Effector memory CD8-positive, alpha-beta T cell (primary cell): ENCODE data around the gene PRM2.

Source experiments
- ATAC-seq: fragments of 150-1000 bp; cut with Tn5 transposase; replicated peaks from 2 replicates; pipeline ENCODE4 v1.10.0; 2021; ENCODE audit warnings: mild to moderate bottlenecking, moderate library complexity
- DNase-seq, 3 experiments: peaks; one replicate each; pipeline ENCODE4 v3.0.0; 2021
- H3K27ac Mint-ChIP-seq, 2 donors: one replicate each; pipeline ENCODE4 v1.8.0; 2022; ENCODE audit warnings: mild to moderate bottlenecking in 2 of 2, mixed read lengths in 2 of 2, moderate library complexity in 2 of 2
- H3K27me3 Mint-ChIP-seq, 2 donors: one replicate each; pipeline ENCODE4 v1.8.0; 2022; ENCODE audit warnings: mixed read lengths in 2 of 2
- H3K36me3 Mint-ChIP-seq: one replicate; pipeline ENCODE4 v1.8.0; 2022; ENCODE audit warnings: mild to moderate bottlenecking, moderate library complexity, mixed read lengths; ENCODE audit not compliant: insufficient read depth
- H3K4me1 Mint-ChIP-seq, 2 donors: one replicate each; pipeline ENCODE4 v1.8.0; 2022; ENCODE audit warnings: low read depth in 2 of 2, mixed read lengths in 2 of 2
- H3K4me3 Mint-ChIP-seq, 2 donors: one replicate each; pipeline ENCODE4 v1.8.0; 2022; ENCODE audit warnings: mild to moderate bottlenecking in 2 of 2, mixed read lengths in 2 of 2, moderate library complexity in 2 of 2
- H3K9me3 Mint-ChIP-seq, 2 donors: one replicate each; pipeline ENCODE4 v1.8.0; 2022; ENCODE audit warnings: mixed read lengths in 2 of 2

The PRM2 gene

DNA sequence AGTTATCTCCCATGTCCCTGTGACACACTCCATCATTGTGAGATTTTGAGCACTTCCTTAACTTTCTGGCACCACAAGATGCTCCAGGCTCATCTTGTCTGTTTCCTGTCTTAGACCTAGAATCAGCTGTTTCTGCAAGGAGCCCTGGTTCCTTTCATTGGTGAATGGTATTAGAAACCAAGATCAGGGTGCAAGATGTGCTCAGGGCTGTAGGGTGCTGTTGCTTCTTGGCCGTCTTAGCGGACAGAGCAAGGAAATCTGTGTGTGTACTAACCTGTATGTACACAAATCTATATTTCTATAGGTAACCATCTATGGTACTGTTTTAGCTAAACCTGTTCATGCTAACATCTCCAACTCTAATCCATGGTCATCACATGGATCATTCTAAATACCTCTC, 12.9 kb upstream of the PRM2 start:
- Mint-ChIP-seq H3K9me3 (no peaks in the 10 kb centered on the region), H3K4me3 (no peak overlapping the region), H3K4me1 (no peaks in the 10 kb centered on the region), H3K27ac (no peak overlapping the region), H3K36me3 (no peaks in the 10 kb centered on the region), H3K27me3 (peaks cover 59 to 96% of the 10 kb centered on the region in 2 donors)
- DNase-seq (no peak), ATAC-seq (no peak)

DNA sequence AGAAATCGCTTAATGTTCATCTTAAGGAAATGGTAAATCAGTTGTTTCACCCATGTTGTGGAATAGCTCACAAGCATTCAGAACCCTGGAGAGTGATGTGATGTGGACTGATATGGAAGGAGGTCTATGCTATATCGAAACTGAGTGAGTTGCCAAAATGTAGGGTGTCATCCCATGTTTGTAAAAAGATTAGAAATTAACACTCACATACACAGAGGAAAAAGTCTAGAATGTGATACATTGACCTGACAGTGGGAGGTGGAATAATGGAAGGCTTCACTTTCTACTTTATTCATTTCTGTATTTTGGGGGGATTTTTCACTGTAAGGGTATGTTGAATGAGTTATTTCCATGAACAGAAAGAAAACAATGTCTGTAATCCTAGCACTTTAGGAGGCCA, 9.6 kb upstream of the PRM2 start:
- H3K27ac Mint-ChIP-seq: no peak overlapping the region

DNA sequence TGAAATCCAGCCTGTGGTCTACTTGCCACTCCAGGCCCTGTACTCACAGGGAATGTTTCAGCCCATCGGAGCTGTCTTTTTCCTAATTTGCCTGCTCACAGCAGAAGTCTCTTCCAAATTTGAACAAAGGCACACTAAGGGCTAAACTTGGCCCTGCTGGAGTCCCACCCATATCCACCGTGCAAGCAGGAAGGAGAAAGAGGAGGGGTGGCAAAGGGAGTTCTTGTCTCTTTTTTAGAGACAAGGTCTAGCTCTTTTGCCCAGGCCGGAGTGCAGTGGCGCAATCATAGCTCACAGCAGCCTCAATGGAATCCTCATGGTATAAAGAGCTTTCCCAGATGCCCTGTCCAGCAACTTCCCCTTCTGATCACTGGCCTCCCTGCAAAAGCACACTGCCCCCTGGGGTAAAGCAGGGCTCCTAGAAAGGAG, 7.6 kb upstream of the PRM2 start:
- ATAC-seq (no peak), DNase-seq (no peak)
- H3K27me3 Mint-ChIP-seq: peaks cover 35 to 82% of the 10 kb centered on the region in 2 donors
- peaks cover 0 to 2% of the 10 kb centered on the region in 2 donors for H3K4me1 Mint-ChIP-seq
- H3K27ac Mint-ChIP-seq: no peak overlapping the region
- H3K36me3 Mint-ChIP-seq: no peaks in the 10 kb centered on the region
- H3K4me3 Mint-ChIP-seq: no peak overlapping the region
- no peaks in the 10 kb centered on the region for H3K9me3 Mint-ChIP-seq

More for the DNA sequence above, 9.6 kb upstream of the PRM2 start:
- no peak for ATAC-seq
- H3K4me1 Mint-ChIP-seq: no peaks in the 10 kb centered on the region
- no peaks in the 10 kb centered on the region for H3K36me3 Mint-ChIP-seq
- H3K27me3 Mint-ChIP-seq: peaks cover 52 to 91% of the 10 kb centered on the region in 2 donors
- no peaks in the 10 kb centered on the region for H3K9me3 Mint-ChIP-seq
- no peak overlapping the region for H3K4me3 Mint-ChIP-seq
- no peak for DNase-seq

DNA sequence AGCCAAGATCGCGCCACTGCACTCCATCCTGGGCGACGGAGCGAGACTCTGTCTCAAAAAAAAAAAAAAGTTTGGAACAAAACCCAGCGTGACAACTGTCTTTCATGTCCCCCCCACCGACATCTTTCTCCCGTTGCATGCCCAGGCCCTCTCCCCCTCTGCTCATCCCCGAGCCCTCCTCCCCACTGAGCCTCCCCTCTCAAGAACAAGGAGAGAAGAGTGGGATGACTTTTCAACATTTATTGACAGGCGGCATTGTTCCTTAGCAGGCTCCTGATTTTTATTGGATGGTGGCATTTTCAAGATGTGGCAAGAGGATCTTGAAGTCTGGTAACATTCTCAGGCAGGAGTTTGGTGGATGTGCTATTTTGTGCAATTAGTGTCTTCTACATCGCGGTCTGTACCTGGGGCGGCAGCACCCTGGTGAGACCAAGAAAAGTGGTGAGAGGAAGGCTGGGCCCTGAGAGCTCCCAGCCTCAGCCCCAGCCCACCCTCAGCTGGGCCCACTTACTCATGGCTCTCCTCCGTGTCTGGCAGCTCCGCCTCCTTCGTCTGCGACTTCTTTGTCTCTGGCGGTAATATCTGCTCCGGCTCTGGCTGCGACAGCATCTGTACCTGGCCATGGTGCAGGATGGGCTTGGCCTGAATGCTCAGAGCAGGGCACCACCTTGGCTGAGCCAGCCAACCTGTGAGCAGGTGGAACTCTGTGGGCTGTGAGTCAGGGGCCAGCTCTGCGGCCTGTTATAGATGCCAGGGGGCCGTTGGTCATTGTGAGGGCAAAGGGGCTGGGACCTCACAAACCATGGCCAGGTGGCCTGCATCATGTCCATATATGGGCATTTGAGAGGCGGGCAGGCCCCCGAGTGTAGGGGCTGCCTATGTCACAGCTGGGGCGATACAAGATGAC, 4.6 kb upstream of the PRM2 start, which contains the start of gene PRM1:
TSS of gene PRM1 (minus strand) at position 715 of the 907 bp plus-strand sequence. CDS start at position 623, 92 bp downstream.
- Mint-ChIP-seq H3K4me3 (no peak within 1 kb of the TSS), H3K9me3 (no peaks in the 10 kb centered on the region), H3K27ac (no peak within 1 kb of the TSS), H3K27me3 (peaks cover 10 to 73% of the 10 kb centered on the region in 2 donors), H3K36me3 (no peaks in the 10 kb centered on the region), H3K4me1 (peaks cover 0 to 2% of the 10 kb centered on the region in 2 donors)
- no peak for DNase-seq
- no peak for ATAC-seq

DNA sequence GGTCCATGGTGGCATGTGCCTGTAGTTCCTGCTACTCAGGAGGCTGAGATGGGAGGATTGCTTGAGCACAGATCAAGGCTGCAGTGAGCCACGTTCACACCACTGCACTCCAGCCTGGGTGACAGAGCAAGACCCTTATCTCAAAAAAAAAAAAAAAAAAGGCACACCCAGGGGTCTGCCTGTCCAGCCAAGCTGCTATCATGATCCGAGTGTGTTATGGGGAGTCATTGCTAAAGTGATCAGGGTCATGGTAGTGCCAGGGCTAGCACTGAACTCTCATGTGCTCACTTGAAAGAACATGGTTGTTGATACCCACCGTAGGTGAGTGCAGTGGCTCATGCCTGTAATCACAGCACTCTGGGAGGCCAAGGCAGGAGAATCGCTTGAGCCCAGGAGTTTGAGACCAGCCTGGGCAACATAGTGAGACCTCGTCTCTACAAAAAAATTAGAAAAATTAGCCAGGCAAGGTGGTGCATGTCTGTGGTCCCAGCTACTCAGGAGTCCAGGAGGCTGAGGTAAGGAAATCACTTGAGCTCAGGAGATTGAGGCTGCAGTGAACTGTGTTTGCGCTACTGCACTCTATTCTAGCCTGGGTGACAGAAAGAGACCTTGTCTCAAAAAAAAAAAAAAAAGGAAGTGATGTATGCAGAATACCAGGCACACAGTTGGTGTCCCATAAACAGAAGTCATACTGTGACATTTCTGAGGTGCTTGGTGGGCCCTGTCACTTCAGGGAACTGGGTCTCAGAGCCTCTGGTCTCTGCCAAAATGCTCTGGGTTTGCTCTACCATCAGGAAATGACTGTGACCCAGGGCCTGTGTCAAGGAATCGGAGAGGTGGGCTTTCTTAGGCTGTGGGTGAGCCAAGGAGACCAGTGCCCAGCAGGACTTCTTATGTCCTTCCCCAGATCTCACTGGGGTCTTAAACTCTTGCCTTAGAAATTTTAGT, 2.7 kb upstream of the PRM2 start:
- no peak for DNase-seq
- Mint-ChIP-seq H3K27ac (no peak overlapping the region), H3K9me3 (no peaks in the 10 kb centered on the region), H3K4me3 (no peak overlapping the region), H3K27me3 (peaks cover 10 to 69% of the 10 kb centered on the region in 2 donors), H3K36me3 (no peaks in the 10 kb centered on the region), H3K4me1 (peaks cover 0 to 2% of the 10 kb centered on the region in 2 donors)
- ATAC-seq: no peak

DNA sequence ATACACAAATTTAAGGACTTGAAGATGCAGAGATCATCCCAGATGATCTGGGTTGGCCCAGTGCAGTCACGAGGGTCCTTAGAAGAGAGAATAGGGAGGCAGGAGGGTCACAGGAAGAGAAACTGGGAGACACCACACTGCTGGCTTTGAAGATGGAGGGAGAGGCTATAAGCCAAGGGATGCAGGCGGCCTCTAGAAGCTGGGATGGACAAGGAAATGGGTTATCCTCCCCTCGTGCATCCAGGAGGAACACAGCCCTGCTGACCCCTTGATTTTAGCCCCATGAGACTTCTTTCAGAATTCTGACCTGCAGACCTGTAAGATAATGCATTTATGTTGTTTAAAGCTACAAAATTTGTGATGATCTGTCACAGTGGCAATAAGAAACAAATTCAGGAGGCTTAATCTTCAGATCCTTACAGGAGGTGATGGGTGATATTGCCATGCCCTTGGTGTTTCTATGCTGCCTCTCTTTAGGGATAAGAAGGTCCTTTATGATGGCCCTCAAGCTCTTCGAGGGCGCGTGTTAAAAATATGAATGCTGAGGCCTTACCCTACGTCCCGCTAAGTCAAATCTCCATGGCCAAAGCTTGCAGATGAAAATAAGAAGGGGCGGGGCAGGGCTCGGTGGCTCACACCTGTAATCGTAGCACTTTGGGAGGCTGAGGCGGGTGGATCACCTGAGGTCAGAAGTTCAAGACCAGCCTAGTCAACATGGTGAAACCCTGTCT, 1.5 kb upstream of the PRM2 start:
- Mint-ChIP-seq H3K27ac (no peak overlapping the region), H3K27me3 (peaks cover 6 to 59% of the 10 kb centered on the region in 2 donors), H3K9me3 (no peaks in the 10 kb centered on the region), H3K4me3 (no peak overlapping the region), H3K36me3 (no peaks in the 10 kb centered on the region), H3K4me1 (peaks cover 0 to 2% of the 10 kb centered on the region in 2 donors)
- DNase-seq (no peak), ATAC-seq (no peak)

DNA sequence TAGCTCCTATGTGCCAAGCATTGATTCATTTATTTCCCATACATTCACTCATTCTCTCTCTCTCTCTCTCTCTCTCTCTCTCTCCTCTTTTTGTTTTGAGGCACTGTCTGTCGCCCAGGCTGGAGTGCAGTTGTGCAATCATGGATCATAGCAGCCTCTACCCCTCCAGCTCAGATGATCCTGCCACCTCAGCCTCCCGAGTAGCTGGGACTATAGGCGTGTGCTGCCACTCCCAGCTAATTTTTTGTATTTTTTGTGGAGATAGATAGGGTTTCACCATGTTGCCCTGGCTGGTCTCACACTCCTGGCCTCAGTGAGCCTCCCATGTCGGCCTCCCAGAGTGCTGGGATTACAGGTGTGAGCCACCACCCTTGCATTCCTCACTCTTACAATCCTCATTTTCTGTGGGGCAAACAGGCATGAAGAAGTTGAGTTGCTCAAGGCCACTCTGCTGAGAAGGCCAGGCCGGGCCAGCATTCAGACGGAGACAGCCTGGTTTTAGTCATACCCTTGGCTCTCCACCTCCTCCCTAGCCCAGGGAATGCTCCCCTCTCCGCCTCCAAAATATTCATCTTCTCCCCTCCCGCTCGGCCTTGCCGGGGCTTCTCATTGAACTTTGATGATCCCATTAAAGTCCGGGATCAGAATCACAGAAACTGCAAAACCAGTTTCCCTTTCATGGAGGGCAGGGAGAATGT, 765 bp upstream of the PRM2 start:
- no peaks in the 10 kb centered on the region for H3K36me3 Mint-ChIP-seq
- no peak overlapping the region for H3K4me3 Mint-ChIP-seq
- DNase-seq (no peak), ATAC-seq (no peak)
- H3K4me1 Mint-ChIP-seq: peaks cover 0 to 2% of the 10 kb centered on the region in 2 donors
- H3K27me3 Mint-ChIP-seq: peaks cover 3 to 52% of the 10 kb centered on the region in 2 donors
- no peak overlapping the region for H3K27ac Mint-ChIP-seq
- H3K9me3 Mint-ChIP-seq: no peaks in the 10 kb centered on the region

DNA sequence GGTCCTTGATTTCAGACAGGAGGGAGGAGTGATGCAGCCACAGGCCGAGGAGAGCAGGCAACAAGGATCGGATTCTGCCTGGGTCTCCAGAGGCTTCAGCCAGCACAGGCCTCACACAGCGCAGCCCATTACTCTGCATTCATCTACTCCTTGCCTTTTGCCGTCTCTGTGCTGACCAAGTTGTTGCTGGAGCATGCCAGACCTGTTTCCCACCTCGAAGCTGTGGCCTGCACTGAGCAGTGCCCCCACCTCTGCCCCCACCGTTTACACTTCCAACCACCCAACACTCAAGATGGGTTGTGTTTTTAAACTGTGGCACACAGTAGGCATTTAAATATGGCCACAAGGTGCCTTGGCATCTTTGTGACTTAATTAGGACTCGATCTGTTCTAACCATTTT, 1.3 kb downstream of the PRM2 start:
- Mint-ChIP-seq H3K27me3 (peaks cover 0 to 36% of the 10 kb centered on the region in 2 donors), H3K4me1 (peaks cover 0 to 2% of the 10 kb centered on the region in 2 donors), H3K36me3 (no peaks in the 10 kb centered on the region), H3K4me3 (no peak overlapping the region), H3K9me3 (no peaks in the 10 kb centered on the region), H3K27ac (no peak overlapping the region)
- DNase-seq (no peak), ATAC-seq (no peak)

DNA sequence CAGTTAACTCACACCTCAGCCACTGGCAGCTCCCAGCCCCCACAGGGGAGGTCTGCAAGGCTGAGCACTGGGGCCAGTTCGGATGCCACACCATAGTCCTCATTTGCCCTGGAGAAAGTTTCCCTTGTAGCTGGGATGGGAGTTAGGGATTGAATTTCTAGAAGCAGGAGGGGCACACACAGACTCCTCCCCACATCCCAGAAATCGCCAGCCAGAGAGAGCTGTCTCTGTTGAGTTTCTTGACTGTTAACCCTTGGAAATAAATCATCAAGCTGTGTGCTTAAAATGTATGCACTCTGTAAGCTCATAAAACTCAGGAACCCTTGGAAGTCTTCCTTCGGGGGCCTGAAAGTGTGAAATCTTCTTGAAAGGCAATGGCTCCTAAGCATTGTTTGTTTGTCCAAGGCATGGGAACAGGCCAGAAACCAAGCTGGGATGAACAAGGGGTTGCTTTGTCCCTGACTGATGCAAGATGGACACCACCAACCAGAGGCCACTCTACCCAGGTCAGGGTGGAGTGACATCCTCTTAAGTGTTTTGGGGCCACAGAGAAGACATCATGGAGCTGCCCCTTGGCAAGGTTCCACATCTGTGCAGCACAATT, 2.5 kb downstream of the PRM2 start:
- Mint-ChIP-seq H3K27me3 (peaks cover 0 to 32% of the 10 kb centered on the region in 2 donors), H3K36me3 (no peaks in the 10 kb centered on the region), H3K4me1 (no peaks in the 10 kb centered on the region), H3K4me3 (no peak overlapping the region), H3K9me3 (no peaks in the 10 kb centered on the region), H3K27ac (no peak overlapping the region)
- DNase-seq (no peak), ATAC-seq (no peak)

DNA sequence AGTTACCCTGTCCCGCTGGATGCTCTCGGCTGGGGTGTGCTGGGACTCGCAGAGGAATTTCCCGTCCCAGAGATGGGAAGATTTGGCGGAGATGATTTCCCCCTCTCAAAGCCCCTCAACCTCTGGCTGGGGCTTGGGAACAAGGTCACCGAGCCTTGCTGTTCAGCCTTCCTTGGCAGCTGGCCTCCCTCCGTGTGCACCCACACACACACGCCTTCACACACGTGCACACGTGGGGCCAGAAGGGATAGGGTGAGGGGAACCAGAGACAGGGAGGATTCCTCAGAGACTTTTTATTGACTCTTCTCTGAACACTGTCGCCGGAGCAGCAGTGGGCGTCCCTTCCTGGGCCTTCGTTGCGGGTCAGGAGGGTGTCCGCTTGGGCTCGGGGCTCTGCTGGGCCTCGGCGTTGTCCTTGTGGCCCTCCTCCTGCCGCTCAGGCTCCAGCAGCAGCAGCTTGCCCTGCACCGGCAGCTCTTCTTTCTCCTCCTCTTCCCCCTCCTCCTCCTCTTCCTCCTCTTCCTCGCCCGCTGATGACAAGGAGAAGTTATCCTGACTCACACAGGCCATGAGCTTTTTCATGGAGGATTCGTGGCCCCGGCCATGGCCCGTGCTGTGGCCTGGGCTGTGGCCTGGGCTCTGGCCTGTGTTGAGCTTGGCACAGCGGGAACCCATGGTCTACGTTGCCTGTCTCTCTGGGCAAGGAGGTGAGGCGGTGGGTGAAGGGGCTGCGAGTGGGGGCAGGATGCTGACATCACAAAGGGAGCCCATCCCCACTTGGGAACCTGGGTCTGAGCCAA, 3.2 kb downstream of the PRM2 start, which contains the start of gene PRM3:
TSS of gene PRM3 (minus strand) at position 709 of the 800 bp plus-strand sequence. CDS start at position 675, 34 bp downstream.
- no peak within 1 kb of the TSS for H3K4me3 Mint-ChIP-seq
- ATAC-seq: no peak
- peaks cover 0 to 32% of the 10 kb centered on the region in 2 donors for H3K27me3 Mint-ChIP-seq
- H3K9me3 Mint-ChIP-seq: no peaks in the 10 kb centered on the region
- no peaks in the 10 kb centered on the region for H3K4me1 Mint-ChIP-seq
- H3K27ac Mint-ChIP-seq: no peak within 1 kb of the TSS
- no peak for DNase-seq
- H3K36me3 Mint-ChIP-seq: no peaks in the 10 kb centered on the region

DNA sequence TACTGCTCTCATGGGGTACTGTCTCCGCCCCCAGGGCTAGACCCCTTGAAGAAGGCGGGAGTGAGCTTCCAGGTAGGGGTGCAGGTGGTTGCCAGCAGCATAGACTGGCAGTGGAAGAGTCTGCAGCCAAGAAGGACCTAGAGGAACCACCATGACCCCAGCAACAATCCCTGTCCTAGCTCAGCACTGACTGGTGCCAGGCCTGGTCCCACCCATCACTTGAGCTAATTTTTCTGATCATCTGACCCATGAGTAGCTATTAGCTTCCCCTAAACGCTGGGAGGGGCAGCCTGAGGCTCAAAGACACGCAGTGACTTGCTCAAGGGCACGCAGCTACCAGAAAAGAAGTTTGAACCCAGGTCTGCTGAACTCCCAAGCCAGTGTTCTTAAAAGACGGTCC, 3.8 kb downstream of the PRM2 start:
- H3K36me3 Mint-ChIP-seq: no peaks in the 10 kb centered on the region
- H3K27ac Mint-ChIP-seq: no peak overlapping the region
- H3K4me1 Mint-ChIP-seq: no peaks in the 10 kb centered on the region
- no peak overlapping the region for H3K4me3 Mint-ChIP-seq
- H3K9me3 Mint-ChIP-seq: no peaks in the 10 kb centered on the region
- DNase-seq (no peak), ATAC-seq (no peak)
- H3K27me3 Mint-ChIP-seq: peaks cover 0 to 28% of the 10 kb centered on the region in 2 donors
